NCI-H1694 (cell line): ENCODE results near the gene IFNL2.
"Not testable (repeated sequence)": the region's sequence is repeated elsewhere in the genome, so short reads cannot be mapped to it uniquely, and the experiment has no call there.

ENCODE experiments used
- DNase-seq: peaks from one replicate; lab custom pipeline; 2025; lab: John Stamatoyannopoulos, UW

The IFNL2 gene

DNA sequence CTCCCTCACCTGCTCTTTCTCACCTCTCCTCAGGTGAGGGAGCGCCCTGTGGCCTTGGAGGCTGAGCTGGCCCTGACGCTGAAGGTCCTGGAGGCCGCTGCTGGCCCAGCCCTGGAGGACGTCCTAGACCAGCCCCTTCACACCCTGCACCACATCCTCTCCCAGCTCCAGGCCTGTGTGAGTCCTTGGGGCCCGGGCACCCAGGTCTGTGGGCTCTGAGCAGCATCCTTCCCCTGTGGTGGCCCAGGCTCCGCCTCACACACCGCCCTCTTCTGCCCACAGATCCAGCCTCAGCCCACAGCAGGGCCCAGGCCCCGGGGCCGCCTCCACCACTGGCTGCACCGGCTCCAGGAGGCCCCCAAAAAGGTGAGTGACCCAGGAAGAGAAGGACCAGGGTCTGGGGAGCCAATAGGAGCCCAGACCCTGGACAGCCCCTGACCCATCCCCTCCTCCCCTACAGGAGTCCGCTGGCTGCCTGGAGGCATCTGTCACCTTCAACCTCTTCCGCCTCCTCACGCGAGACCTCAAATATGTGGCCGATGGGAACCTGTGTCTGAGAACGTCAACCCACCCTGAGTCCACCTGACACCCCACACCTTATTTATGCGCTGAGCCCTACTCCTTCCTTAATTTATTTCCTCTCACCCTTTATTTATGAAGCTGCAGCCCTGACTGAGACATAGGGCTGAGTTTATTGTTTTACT, 29.9 kb downstream of the IFNL2 start:
- no peak for DNase-seq

DNA sequence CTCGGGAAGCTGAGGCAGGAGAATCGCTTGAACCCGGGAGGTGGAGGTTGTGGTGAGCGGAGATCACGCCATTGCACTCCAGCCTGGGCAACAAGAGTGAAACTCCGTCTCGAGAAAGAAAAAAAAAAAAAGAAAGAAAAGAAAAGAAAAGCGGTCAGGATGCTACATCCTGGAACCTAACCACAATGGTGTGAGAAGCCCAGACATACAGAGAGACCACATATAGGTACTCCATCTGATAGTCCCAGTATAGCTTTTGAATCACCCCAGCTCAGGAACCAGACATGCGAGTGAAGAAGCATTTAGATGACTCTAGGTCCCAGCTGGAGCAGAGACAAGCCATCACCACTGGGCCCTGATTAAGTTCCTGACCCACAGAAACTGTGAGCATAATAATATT, 31.2 kb downstream of the IFNL2 start:
- no peak for DNase-seq

GRCh38 chr19:39299832-39300231, 31.6 kb downstream of the IFNL2 start:
- DNase-seq, result no peak

DNA sequence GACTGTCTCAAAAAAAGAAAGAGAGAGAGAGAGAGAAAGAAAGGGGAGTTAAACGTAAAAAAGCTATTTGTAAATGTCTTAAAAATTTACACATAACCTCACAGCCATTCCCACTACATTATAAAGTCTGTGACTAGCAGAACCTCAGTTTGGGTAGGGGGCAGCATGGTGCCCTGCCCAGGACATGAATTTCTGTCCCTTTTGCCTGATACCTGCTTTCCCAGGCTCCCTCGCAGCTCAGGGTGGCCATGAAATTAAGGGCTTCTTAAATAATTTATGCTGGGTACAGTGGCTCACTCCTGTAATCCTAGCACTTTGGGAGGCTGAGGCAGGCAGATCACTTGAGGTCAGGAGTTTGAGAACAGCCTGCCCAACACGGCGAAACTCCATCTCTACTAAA, 32.8 kb downstream of the IFNL2 start:
- DNase-seq, result no peak

GRCh38 chr19:39301562-39301961, 33.4 kb downstream of the IFNL2 start:
- no peak for DNase-seq

DNA sequence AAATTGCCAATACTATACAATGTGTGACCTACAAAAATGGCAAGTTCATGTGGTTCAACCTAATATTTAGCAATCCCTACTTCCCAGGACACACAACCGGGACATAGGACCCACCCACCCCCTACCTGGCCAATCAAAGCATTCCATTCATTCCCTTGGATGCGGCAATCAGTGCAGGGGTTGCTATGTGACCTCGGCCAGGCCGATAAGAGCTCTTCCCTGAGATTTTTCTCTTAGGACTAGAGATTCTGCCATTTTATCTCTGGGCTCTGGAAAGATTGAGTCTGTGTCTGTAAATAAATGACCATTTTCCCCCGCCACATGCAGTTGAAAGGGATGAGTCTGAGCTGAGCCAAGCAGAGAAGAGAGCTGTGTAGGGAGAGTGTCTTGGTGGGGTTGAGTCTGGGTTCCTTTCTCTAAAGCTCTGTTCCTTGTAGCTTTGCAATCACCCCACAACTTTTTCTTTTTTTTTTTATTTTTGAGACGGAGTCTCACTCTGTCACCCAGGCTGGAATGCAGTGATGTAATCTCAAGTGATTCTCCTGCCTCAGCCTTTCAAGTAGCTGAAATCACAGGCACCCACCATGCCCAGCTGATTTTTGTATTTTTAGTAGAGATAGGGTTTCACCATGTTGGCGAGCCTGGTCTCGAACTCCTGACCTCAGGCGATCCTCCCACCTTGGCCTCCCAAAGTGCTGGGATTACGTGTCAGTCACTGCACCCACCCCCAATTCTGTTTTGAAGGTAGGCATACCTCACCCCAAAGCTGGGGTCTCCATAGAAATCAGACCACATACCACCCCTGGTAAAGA, 35.4 kb downstream of the IFNL2 start:
- DNase-seq, result no peak

GRCh38 chr19:39304185-39304513, 36.0 kb downstream of the IFNL2 start:
- DNase-seq, result no peak

GRCh38 chr19:39304701-39305571, 36.7 kb downstream of the IFNL2 start:
- DNase-seq, result no peak

GRCh38 chr19:39306075-39306474, 37.9 kb downstream of the IFNL2 start:
- DNase-seq, result no peak

DNA sequence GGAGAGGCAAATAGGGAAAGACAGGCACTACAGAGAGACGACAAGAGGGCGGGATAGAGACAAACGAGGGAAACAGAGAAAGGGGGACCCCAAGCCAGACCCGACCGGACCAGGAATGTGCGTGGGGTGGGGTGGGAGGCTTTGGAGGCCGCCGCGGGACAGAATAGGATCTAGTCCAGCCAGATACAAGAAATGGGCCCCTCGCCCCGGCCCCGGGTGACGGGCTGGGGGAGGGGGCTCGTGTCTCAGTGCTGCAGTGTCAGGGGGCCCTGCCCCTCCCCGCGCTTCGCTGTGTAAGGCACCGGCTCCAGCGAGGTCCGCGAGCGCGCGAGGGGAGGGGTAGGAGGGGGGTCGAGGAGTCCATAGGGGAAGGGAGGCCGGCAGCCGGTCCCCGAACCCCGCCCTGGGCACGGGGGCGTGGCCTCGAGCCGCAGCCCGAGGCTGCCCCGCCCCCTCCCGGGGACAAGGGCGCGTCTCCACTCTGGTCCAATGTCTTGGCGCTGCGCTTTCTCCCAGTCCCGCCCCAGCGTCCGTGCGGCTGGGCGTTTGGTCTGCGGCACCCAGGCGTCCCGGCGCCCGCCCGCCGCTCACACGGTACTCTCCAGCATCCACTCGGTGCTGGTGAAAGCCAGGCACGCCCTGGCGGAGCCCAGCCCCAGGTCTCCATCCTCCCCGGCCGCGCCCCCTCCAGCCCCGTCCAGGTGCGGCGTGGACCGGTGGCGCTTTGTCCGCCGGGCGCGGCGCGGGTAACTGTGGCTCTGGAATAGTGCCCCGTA, 39.0 kb downstream of the IFNL2 start:
- DNase-seq, result no peak

- no peak for DNase-seq
These were observed 39.8 kb downstream of the IFNL2 start for GRCh38 chr19:39307822-39308530.

DNA sequence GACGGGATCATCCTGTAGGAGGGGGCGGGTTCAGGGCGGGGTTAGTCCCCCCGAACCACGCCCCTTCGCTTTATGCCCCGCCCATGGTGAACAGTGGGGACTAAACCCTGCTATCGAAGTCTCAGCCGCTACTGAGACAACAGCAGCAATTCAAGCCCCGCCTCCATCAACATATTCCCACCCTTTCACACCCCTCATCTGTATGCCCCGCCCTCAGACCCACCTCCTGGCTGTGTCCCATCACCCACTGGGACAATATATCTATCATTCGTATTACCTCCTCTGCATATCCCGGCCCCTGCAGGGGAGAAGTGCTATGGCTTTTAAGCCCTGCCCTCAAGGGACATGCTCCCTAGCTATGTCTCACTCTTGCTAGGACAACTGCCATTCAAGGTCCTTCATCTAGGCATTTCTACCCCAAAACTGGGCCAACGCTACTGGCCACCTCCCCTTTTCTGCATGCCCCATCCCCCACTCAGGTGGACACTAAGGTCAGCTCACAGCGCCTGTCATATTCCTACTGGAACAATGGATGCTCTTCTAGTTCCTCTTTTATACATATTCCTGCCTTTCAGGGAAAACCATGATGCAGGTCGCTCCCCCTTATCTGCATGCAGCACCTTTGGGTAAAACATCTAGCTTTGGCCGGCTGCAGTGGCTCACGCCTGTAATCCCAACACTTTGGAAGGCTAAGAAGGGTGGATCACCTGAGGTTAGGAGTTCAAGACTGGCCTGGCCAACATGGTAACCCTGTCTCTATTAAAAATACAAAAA, 40.5 kb downstream of the IFNL2 start:
- DNase-seq, result no peak

GRCh38 chr19:39309305-39309670, 41.1 kb downstream of the IFNL2 start:
- not testable (repeated sequence) for DNase-seq

DNA sequence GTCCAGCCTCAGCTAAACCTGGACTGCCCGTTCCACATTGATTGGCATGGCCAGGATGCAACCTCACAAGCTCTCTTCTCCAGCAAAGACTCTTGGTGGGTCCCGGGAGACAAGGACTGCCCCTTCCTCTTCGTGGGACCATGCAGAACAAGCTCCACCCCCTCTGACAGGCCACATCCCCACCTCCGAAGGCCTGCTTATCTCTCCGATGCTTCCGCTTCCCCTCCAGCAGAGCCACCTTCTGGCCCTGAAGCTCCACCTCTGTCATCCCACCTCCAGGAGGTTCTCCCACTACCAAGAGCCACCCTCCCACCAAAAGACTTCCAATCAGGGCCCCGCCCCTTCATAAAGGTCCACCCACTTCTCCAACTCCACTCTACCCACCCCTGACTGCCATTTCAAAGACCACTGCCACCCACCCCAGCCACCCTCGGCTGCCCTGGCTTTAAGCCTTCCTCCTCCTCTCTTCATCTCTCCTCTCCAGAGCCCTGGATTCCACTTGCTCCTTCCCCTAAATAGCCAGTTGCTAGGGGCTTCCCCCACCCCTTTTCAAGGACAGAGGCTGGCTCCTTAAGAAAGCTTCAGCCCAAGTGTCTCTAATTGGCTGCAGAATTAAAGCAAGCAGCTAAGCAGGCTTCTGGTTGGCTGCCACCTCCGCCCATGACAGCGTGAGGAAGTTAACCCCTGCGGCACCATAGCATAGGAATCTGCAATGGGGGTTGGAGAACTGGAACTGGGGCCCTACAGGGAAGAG, 42.5 kb downstream of the IFNL2 start:
- no peak for DNase-seq

DNA sequence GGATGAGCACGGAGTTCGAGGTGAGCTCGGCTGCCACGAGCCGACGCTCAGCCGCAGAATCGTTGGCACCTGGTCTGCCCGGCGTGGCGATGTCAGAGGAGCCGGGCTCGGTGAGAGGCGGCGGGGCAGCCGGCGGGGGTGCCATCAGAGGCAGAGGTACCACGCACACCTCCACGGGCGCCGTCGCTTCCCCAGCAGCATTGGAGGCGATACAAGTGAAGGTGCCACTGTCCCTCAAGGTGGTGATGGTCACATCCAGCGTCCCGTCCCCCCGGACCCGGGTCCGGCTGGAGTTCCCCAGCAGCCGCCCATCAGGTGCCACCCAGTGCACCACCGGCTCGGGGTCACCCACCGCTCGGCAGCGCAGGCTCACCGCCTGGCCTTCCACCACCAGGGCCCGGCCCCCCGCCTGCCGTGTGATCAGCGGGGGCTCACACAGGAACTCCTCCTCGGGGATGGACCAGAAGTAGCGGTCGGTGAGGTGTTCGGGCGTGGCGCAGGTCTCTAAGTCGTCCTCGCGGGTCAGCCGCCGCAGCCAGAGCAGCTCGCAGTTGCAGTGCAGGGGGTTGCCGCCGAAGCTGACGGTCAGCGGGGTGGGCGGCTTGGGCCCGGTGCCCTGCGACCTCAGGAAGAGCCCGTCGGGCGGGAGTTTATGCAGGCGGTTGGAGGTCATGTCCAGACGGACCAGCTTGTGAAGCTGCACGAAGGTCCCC, 46.0 kb downstream of the IFNL2 start:
- no peak for DNase-seq

DNA sequence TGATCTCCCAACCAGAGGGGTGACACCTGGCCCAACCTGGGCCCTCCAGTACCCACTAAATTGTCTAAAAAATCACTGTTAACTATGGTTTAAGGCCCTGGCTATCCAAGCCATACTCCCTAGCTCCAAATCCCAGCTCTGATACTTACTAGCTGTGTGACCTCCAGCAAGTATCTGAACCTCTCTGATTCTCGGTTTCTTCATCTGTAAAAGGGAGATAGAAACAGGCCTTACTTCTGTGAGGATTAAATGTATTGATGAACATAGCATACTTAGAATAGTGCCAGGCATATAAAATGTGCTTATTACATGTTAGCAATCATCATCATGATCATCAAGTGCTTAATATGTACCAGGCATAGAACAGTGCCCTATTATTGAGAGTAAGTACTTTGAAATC, 47.7 kb downstream of the IFNL2 start:
- DNase-seq, result no peak

DNA sequence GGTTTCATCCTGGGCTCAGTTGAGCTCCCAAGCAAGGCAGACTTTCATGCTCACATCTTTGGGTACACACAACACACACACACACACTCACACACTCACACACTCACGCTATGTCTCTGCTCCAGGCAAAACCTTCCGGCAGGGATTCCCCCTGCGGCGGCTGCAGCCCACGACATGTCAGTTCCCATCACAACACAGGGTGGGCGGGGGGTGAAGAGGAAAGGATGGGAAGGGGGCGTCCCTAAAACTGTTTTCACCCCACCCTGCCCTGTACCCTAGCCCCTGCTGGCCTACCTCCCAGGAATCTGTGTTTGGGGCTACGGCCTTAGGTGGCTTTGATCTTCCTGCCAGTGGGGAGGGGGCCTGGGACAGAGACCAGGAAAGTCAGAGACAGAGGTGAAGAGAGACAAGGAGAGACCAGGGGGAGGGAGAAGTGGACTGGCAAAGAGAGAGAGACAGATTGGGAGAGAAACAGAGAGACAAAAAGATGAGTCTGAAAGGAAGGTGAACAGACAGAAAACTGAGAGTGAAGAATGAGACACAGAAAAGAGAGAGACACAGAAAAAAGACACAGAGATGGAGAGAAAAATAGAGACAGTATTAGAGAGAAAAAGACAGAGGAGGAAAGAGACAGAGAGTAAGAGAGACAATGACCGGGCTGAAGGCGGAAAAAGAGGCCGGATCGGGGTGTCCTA, 48.6 kb downstream of the IFNL2 start:
- no peak for DNase-seq

DNA sequence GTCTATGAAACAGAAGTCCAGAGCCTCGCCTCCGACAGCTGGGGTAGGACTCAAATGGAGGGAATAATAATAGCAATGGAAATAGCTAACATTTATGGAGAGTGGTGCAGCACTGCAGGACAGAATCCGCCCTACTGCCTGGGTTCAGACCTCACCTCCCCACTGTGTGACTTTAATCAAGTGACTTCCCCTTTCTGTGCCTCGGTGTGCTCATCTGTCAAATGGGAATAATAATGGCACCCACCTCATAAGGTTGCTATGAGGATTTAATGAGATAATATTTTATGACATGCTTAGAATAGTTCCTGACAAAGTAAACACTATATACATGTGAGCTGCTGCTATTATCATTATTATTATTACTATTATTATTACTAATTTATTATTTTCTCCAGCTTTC, 49.3 kb downstream of the IFNL2 start:
- no peak for DNase-seq

DNA sequence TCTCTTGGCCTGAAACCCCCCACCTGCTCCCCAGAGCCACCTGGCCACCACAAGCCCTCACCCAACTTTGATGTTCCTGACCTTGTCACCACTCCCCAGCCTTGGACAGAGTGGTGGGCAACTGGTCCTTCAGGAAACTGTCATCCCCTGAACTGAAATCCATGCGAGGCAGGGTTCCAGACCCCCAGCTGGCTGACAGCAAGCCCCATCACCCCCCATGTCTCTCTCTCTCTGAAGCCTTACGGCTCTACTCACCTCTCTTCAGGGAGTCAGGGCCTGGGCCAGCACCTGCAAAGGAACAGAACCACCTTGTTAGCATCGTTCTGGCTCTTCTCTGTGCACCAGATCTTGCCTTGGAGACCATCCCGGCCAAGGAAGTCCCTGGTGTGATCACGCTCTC, 49.9 kb downstream of the IFNL2 start:
- no peak for DNase-seq
